Measurements from ENCODE around the gene GGT7.
"Not testable (repeated sequence)": the region's sequence is repeated elsewhere in the genome, so short reads cannot be mapped to it uniquely, and the experiment has no call there.

GGT7 gene

DNA sequence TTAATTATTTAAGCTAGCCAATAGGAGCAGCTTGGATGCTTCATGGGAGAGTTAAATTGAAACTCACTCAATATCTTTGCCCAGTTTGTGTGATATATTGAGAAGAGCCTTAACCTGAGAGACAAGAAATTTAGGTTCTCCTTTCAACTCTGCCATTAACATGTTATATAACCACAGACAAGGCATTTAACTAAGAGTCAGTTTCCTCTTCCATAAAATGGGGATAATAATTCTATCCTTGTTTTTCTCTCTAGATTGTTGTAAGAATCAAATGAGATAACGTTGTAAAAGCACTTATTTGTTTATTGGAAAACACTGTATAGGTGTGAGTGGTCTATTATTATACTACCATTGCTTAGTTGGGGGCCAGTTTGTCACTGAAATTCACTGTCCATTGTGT is 11.6 kb upstream of the GGT7 start:
- in situ Hi-C loops (cut with HindIII; ENCODE audit: low pct_ligation_motif_present, low pct_unique_long_range_greater_than_20kb, low sequenced_read_pairs), result no loop called here

DNA sequence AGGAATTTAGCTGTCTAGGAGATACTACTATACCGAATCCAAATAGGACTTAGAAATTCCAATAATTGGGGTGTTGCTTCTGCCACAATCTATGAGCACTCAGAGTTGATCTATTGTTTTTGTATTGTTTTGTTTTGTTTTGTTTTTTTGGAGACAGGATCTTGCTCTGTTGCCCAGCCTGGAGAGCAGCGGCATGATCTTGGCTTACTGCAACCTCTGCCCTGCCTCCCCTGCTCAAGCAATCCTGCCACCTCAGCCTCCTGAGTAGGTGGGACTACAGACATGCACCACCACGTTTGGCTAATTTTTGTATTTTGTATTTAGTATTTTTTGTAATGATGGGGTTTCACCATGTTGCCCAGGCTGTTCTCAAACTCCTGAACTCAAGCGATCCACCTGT is 11.2 kb upstream of the GGT7 start:
- in situ Hi-C loops (cut with HindIII; ENCODE audit: low pct_ligation_motif_present, low pct_unique_long_range_greater_than_20kb, low sequenced_read_pairs), result no loop called here
- DNase-seq, result no peak

More for the DNA sequence above, 11.6 kb upstream of the GGT7 start:
- no peak for DNase-seq

DNA sequence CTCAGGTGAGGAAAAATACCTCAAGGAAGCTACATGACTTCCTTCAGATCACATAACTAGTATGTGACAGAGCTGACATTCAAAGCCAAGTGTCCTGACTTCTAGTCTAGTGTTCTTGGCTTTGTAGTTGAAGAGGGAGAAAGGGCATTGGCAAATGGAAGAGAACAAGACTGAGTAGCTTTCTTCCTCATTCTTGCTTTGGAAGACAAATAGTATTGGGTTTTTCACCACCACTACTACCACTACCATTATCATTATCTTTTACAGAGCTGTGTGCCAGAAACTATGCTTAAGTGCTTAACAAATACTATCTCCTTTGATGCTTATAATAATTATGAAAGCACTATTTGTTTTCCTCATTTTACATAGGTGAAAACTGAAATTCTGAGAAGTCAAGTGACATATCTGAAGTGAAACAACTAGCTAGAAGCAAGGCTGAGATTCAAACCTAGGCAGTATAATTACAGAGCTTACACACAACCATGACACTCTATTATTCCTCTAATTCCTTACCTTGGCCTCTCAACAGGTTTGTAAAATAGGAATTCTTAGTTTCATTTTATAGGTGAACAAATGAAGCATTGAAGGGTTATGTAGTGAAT is 10.5 kb upstream of the GGT7 start:
- in situ Hi-C loops (cut with HindIII; ENCODE audit: low pct_ligation_motif_present, low pct_unique_long_range_greater_than_20kb, low sequenced_read_pairs), result no loop called here

DNA sequence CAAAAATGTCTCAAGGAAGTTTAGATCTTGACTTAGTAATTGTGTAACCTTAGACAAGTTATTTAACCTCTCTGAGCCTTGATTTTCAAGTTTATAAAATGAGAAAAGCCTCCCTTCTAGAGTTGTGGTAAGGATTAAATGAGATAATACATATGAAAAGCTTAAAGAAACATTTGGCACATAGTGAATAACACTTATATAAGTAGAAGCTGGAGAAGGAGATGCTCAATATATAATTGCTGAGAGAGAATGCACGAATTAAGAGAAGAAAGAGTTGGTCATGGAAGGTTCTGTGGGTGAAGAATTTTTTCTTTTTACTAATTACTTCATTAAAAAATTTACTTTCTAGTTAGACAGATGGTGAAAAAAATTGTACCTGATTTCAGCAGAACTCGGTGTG is 9.0 kb upstream of the GGT7 start:
- in situ Hi-C loops (cut with HindIII; ENCODE audit: low pct_ligation_motif_present, low pct_unique_long_range_greater_than_20kb, low sequenced_read_pairs), result no loop called here
- DNase-seq, result no peak

More for the DNA sequence above, 10.5 kb upstream of the GGT7 start:
- no peak for DNase-seq

DNA sequence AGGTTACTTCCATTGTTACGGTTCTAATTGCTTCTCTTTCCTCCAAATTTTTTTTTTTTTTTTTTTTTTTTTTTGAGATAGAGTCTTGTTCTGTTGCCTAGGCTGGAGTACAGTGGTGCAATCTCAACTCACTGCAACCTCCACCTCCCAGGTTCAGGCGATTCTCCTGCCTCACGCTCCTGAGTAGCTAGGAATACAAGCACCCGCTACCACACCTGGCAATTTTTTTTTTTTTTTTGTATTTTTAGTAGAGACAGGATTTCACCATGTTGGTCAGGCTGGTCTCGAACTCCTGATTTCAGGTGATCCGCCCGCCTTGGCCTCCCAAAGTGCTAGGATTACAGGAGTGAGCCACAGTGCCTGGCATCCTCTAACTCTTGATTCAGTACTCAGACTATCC is 8.3 kb upstream of the GGT7 start:
- DNase-seq; in situ Hi-C loops (cut with HindIII; ENCODE audit: low pct_ligation_motif_present, low pct_unique_long_range_greater_than_20kb, low sequenced_read_pairs): not testable (repeated sequence)

DNA sequence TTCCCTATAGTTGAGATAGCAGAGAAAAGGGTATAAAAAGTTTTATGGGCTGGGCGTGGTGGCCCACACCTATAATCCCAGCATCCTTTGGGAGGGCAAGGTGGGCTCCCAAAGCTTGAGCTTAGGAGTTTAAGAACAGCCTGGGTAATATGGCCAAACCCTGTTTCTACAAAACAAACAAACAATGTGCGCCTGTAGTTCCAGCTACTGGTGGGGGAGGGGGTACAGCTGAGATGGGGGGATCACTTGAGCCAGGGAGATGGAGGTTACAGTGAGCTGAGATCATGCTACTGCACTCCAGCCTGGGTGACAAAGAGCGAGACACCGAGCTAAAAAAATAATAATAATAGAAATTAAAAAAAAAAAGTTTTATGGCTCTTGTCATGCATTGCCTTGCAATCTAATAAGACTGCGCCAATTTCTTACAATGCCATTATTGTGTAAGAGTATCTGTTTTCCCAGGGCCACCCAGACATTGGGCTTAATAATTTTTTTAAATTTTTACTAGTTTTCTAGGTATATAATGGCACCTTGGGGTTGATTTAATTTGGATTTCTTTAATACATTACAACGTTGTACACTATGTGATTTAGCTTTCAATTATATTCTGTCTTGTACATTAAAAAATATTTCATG is 7.7 kb upstream of the GGT7 start:
- DNase-seq, result no peak
- in situ Hi-C loops (cut with HindIII; ENCODE audit: low pct_ligation_motif_present, low pct_unique_long_range_greater_than_20kb, low sequenced_read_pairs), result no loop called here

DNA sequence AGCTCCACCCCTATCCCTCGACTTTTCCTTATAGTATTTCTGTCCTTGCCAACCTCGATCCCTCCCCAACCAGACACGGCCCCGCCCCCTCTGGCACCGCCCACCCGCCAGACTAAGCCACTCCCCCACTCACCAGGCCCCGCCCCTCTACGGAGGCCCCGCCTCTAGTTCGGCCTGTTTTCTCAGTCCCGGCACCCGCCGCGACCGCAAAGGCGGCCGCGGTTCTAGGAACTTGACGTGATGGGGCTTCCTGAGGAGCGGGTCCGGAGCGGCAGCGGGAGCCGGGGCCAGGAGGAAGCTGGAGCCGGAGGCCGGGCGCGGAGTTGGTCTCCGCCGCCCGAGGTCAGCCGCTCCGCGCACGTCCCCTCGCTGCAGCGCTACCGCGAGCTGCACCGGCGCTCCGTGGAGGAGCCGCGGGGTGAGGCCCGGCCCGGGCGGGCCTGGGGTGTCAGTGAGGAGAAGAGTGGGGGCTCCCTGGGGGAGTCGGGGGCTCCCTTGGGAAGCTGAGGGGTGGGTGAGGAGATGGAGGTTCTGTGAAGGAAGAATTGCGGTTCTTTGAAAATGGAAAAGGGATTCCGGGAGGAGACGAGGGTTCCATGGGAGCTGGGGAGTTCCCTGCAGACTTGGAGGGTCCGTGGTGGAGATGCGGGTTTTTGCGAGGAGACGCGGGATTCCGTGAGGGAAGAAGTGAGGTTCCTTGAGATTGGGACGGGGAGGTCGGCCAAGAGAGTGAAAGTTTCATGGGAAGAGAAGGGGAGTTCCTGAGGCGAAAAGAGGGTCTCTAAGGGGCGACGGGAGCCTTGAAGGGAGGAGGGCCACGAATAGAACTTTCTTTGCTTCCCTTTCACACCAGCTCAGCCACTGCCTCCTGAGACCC is 4.0 kb upstream of the GGT7 start, which contains the start of gene ACSS2:
TSS of gene ACSS2 (plus strand) at position 207 of the 877 bp plus-strand sequence. CDS start at position 241, 34 bp downstream.
- in situ Hi-C loops (cut with HindIII; ENCODE audit: low pct_ligation_motif_present, low pct_unique_long_range_greater_than_20kb, low sequenced_read_pairs), result no loop called here
- no peak for DNase-seq

DNA sequence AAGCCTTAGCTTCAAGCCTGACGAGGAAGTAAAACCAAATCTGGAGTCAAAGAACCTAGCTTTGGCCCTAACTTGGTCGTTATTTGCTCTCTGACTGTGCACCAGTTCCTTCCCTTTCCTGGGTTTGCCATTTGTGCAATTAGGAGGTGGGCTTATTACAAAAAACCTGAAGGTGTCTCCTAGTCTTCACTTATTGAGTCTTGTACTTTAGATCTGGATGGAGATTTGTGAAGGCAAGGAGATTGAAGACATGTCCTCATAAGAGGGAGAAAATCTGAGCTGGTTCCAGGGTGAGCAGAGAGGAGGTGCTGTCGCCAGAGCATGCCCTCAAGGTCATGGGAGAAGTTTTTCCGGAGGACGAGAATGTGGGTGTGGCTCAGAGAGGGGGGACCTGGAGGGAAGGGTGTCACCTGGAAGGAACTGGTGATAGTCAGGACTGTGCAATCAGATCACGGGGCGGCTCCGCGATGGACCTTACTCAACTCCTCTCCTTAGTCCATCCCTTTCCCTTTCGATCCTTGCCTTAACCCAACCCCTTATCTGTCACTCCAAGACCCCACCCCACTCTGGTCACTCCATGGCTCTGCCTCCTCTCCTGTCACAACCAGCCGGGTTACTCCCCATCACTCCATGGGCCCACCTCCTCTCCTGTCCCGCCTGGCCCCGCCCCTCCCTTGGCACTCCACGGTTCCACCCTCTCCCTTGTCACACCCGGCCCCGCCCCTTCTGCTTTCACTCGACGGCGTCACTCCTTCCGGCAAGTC is 3.2 kb upstream of the GGT7 start:
- in situ Hi-C loops (cut with HindIII; ENCODE audit: low pct_ligation_motif_present, low pct_unique_long_range_greater_than_20kb, low sequenced_read_pairs), result no loop called here
- DNase-seq, result peak; percentile 95

DNA sequence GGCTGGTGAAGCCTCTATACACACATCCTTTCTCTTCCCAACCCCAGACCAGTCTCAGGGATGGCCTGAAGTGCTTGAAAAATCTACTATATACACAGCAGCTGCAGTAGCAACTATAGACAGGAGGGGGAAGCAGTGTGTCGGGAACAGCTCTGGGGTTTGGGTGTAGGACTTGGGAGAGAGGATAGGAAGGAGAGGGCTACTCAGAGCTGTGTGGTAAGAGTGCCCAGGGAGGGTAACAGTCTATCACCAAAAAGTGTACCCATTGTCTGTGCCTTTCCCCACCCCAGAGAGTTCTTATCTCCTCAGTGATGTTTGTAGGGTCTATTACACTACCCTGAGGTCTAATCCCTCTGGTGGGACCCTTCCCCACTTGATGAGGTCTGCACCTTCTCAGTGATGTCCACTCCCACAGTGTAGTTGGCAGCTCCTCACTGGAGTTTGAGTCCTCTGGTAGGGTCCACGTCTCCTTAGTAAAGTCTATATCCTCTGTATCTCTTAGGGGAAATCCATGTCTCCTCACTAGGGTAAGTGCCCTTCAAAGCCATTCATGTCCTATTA is 1.5 kb upstream of the GGT7 start:
- peak; percentile 86 for DNase-seq
- in situ Hi-C loops (cut with HindIII; ENCODE audit: low pct_ligation_motif_present, low pct_unique_long_range_greater_than_20kb, low sequenced_read_pairs), result no loop called here

DNA sequence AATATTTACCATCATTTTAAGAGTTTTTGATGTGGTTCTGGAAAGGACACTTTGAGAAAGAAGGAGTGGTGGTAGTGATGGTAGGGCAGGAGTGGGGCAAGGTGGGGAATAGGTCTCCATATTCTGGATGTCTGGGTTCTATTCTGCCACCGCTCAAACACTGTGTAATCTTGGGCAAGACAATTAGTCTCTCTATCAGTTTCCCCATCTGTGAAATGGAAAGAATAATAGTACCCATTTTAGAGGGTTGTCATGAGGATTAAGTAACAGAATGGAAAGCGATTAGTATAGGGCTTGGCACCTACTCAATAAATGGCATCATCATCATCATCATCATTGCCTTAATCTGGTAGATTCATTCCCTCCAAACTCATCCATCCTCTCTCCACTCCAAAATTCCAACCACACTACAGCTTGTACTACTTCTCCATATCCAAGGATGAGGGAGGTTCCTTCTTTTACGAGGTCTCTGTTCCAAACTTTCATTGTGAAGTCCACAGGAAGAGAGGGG is 982 bp upstream of the GGT7 start:
- in situ Hi-C loops (cut with HindIII; ENCODE audit: low pct_ligation_motif_present, low pct_unique_long_range_greater_than_20kb, low sequenced_read_pairs), result no loop called here
- DNase-seq, result no peak

DNA sequence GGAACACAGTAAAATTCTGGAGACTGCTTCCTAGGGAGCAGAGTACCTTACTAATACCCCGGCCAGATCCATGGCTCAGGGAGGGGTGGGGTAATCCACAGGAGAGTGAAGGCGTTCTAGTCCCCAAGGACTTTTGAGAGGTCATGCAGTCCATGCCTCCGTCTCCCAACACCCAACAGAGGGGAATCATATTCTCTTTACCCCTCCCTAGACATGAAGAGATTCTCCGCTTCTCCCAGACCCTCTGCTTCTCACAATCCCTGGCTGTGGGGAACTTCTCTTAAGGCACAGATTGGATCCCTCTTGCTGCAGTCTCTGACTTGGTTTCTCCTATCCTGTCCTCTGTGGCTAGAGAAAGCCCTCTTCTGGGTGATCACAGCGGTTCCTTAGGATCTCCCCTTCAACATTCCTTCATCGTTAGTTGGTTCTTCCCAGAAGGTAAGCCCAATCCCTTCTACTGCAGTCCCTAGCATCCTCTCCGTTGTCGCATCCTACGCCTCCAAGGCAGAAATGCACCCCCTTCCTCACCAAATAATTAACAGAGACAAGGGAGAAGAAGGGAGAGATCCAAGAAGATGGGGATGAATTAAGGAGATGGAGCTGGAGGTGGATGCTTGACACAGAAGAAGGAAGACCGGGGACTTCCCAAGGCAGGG is 562 bp downstream of the GGT7 start:
- in situ Hi-C loops (cut with HindIII; ENCODE audit: low pct_ligation_motif_present, low pct_unique_long_range_greater_than_20kb, low sequenced_read_pairs), result no loop called here
- no peak for DNase-seq

DNA sequence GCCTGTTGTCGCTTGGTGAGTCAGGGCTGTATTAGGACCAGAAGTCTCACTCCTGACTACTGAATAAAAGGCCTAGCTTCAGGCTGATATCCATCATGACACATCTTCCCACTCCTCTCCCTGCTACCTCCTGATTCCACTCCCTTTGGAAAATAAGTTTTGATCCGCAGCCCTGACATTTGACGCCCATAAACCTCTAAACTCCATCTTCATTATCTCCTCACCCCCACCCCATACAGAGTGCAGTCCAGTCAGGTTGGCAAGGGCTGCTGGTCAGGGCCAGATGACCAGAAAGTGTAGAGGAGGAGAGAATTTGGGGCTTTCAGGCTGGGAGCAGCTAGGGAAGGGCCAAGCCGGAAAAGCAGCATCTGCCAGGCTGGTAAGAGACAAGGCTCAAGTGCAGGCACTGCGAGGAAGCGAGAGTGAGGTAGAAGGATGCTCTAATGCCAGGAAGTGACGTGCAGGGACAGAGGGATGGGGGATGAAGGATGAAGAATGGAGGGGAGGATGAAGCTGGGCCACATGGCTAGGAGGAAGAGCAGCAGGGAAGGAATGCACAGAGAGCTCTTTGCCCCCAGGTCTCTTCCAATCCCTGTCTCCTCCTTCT is 1.2 kb downstream of the GGT7 start:
- DNase-seq, result no peak
- in situ Hi-C loops (cut with HindIII; ENCODE audit: low pct_ligation_motif_present, low pct_unique_long_range_greater_than_20kb, low sequenced_read_pairs), result no loop called here

DNA sequence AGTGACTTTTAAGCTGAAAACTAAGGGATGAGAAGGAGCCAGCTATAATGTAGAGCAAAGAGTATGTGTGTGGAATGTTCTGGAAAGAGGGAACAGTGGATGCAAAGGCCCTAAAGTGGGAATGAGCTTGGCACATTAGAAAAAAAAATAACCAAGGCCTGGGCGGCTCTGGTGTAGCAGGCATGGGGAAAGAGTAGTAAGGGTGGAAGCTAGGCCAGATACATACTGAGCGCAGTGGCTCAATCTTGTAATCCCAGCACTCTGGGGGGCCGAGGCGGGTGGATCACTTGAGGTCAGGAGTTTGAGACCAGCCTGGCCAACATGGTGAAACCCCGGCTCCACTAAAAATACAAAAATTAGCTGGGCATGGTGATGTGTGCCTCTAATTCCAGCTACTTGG is 8.4 kb downstream of the GGT7 start:
- in situ Hi-C loops (cut with HindIII; ENCODE audit: low pct_ligation_motif_present, low pct_unique_long_range_greater_than_20kb, low sequenced_read_pairs), result no loop called here
- DNase-seq, result no peak

DNA sequence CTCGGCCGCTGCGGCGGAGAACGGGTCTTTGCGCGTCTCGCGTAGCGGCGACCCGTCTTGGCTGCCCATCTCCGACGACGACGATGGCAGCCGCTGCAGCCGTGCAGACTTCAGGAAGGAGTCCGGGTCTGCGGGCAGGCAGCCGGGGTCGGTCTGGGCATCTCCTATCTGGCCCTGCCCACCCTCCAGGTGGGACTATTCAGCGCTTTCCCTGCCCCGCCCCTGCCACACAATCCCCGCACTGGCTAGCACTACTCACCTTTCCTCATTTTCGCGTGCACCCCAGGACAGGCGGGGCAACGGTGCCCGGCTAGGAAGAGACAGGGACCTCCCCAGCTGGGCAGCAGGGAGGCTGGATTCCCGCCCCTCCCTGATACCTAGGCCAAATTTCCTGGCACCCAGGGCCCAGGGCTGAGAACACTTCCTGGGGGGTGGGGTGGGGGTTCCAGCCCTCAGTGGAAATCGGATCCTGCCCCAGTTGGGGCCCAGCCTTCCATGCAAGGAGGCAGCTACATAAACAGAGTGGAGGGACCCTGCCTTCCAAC is 9.2 kb downstream of the GGT7 start:
- DNase-seq, result no peak
- in situ Hi-C loops (cut with HindIII; ENCODE audit: low pct_ligation_motif_present, low pct_unique_long_range_greater_than_20kb, low sequenced_read_pairs), result no loop called here

DNA sequence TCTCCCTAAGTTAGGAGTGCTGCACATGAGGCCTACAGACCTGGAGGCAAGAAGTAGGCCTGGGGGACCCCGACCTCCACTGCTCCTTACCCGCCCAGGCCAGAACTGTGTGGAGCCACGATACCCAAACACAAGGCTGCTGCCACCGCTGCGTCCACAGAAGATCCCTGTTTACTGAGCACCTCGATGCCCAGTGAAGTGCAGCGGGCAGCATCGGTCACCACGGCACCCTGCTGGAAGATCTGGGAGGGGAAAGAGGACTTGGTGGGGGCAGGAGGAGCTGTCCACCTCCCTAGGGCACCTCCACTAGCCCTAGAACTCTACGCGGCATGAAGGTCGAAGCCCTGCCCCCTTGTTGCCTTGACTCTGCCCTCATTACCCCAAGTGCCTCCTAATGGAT is 9.9 kb downstream of the GGT7 start:
- in situ Hi-C loops (cut with HindIII; ENCODE audit: low pct_ligation_motif_present, low pct_unique_long_range_greater_than_20kb, low sequenced_read_pairs), result no loop called here
- DNase-seq, result no peak

DNA sequence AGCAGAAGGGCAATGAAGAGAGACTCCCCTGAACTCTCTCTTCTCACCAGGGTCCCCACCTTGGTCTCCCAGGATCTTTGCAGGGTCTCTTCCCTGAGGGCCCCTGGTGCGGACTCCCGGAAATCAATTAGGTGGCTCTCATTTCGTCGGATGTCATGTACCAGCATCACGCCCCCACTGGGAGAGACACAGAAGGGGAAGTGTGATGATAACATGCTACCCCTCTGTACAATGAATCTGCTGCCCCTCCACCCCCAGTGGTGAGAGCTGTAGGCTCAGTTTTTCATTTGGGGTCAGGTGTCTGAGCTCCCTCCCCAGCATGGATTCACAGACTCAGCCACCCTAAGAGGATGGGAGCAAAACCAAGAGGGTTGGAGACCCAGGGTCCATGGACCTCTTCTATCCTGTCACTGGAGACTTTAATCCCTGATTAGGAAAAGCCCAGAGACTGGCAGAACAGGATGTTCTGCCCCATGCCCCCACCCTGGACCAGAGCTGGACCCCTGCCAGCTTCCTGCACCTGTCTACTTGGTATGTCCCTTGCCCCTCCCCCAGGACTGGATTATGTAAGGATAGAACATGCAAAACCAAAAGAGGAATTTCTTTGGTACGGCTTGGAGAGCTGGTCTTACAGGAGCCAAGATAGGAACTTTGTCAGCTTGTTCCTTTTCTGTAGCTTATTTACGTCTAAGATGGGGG is 11.1 kb downstream of the GGT7 start:
- in situ Hi-C loops (cut with HindIII; ENCODE audit: low pct_ligation_motif_present, low pct_unique_long_range_greater_than_20kb, low sequenced_read_pairs), result no loop called here
- DNase-seq, result no peak

All from ACHN (cell line).